Measurements from ENCODE around the gene GMDS.

GMDS gene

GRCh38 chr6:2085657-2086056, 159.7 kb downstream of the GMDS start:
- Histone ChIP-seq H3K9me3 (ENCODE audit: control insufficient read depth, low read length) (no peaks in the 10 kb centered on the region), H3K9ac (no peak overlapping the region), H3K4me3 (ENCODE audit: low read depth, low read length) (no peak overlapping the region), H3K27me3 (ENCODE audit: control insufficient read depth, insufficient read depth, low read length) (no peaks in the 10 kb centered on the region), H3K36me3 (ENCODE audit: control insufficient read depth, insufficient read depth, low read length) (no peaks in the 10 kb centered on the region), H2AFZ (no peak overlapping the region), H3K4me2 (ENCODE audit: low read length) (no peak overlapping the region), H3K27ac (no peak overlapping the region), H3K79me2 (no peaks in the 10 kb centered on the region), H3K4me1 (no peaks in the 10 kb centered on the region)
- no peak for TF ChIP-seq CTCF (IDR thresholded peaks at IDR 0.05)

- Histone ChIP-seq H3K36me3 (ENCODE audit: control insufficient read depth, insufficient read depth, low read length) (no peaks in the 10 kb centered on the region), H3K4me2 (ENCODE audit: low read length) (no peak overlapping the region), H3K9ac (no peak overlapping the region), H3K4me1 (no peaks in the 10 kb centered on the region), H3K27me3 (ENCODE audit: control insufficient read depth, insufficient read depth, low read length) (no peaks in the 10 kb centered on the region), H3K9me3 (ENCODE audit: control insufficient read depth, low read length) (no peaks in the 10 kb centered on the region), H3K4me3 (ENCODE audit: low read depth, low read length) (no peak overlapping the region), H3K27ac (no peak overlapping the region), H3K79me2 (no peaks in the 10 kb centered on the region), H2AFZ (no peak overlapping the region)
- TF ChIP-seq CTCF (IDR thresholded peaks at IDR 0.05) = no peak
Measured at GRCh38 chr6:2081155-2082138, 164.0 kb downstream of the GMDS start.

GRCh38 chr6:2078888-2079287, 166.5 kb downstream of the GMDS start:
- H3K79me2 ChIP-seq = no peaks in the 10 kb centered on the region
- no peak overlapping the region for H2AFZ ChIP-seq
- TF ChIP-seq CTCF (IDR thresholded peaks at IDR 0.05) = no peak
- H3K4me2 ChIP-seq (ENCODE audit: low read length) = no peak overlapping the region
- H3K27ac ChIP-seq = no peak overlapping the region
- H3K9ac ChIP-seq = no peak overlapping the region
- no peaks in the 10 kb centered on the region for H3K36me3 ChIP-seq (ENCODE audit: control insufficient read depth, insufficient read depth, low read length)
- H3K9me3 ChIP-seq (ENCODE audit: control insufficient read depth, low read length) = no peaks in the 10 kb centered on the region
- H3K4me3 ChIP-seq (ENCODE audit: low read depth, low read length) = no peak overlapping the region
- H3K4me1 ChIP-seq = no peaks in the 10 kb centered on the region
- no peaks in the 10 kb centered on the region for H3K27me3 ChIP-seq (ENCODE audit: control insufficient read depth, insufficient read depth, low read length)

- no peak for TF ChIP-seq CTCF (IDR thresholded peaks at IDR 0.05)
- H3K4me2 ChIP-seq (ENCODE audit: low read length) = no peak overlapping the region
- no peak overlapping the region for H2AFZ ChIP-seq
- H3K4me3 ChIP-seq (ENCODE audit: low read depth, low read length) = no peak overlapping the region
- H3K9ac ChIP-seq = no peak overlapping the region
- no peaks in the 10 kb centered on the region for H3K79me2 ChIP-seq
- H3K9me3 ChIP-seq (ENCODE audit: control insufficient read depth, low read length) = no peaks in the 10 kb centered on the region
- H3K4me1 ChIP-seq = no peaks in the 10 kb centered on the region
- no peaks in the 10 kb centered on the region for H3K36me3 ChIP-seq (ENCODE audit: control insufficient read depth, insufficient read depth, low read length)
- H3K27ac ChIP-seq = no peak overlapping the region
- H3K27me3 ChIP-seq (ENCODE audit: control insufficient read depth, insufficient read depth, low read length) = no peaks in the 10 kb centered on the region
Measured at GRCh38 chr6:2077826-2078225, 167.6 kb downstream of the GMDS start.

GRCh38 chr6:2073476-2073875, 171.9 kb downstream of the GMDS start:
- Histone ChIP-seq H3K9me3 (ENCODE audit: control insufficient read depth, low read length) (no peaks in the 10 kb centered on the region), H3K27ac (no peak overlapping the region), H2AFZ (no peak overlapping the region), H3K27me3 (ENCODE audit: control insufficient read depth, insufficient read depth, low read length) (no peaks in the 10 kb centered on the region), H3K4me3 (ENCODE audit: low read depth, low read length) (no peak overlapping the region), H3K4me2 (ENCODE audit: low read length) (no peak overlapping the region), H3K79me2 (no peaks in the 10 kb centered on the region), H3K4me1 (no peaks in the 10 kb centered on the region), H3K9ac (no peak overlapping the region), H3K36me3 (ENCODE audit: control insufficient read depth, insufficient read depth, low read length) (no peaks in the 10 kb centered on the region)
- no peak for TF ChIP-seq CTCF (IDR thresholded peaks at IDR 0.05)
